Uterus (tissue), 2 donors: Measurements from ENCODE around the gene PYY.

Experiments
- CTCF ChIP-seq, 4 experiments: fragments of 200-600 bp in 2 of 4; fragments of 450-650 bp in 2 of 4; sonication (generic) in 2 of 4; IDR thresholded peaks; one replicate each; pipeline ENCODE4 v1.5.1; 2016 to 2019; ENCODE audit warnings: antibody characterized with exemption in 4 of 4, mild to moderate bottlenecking in 2 of 4, moderate library complexity in 1 of 4
- POLR2A ChIP-seq, 2 donors: fragments of 450-650 bp; IDR thresholded peaks; one replicate each; pipeline ENCODE4 v1.6.1; 2016; ENCODE audit warnings: antibody characterized with exemption in 2 of 2, mild to moderate bottlenecking in 1 of 2, moderate library complexity in 1 of 2

GRCh38 chr17:43951750-43952149 is 2.0 kb downstream of the PYY start:
- no peak for TF ChIP-seq POLR2A (IDR thresholded peaks at IDR 0.05)
- TF ChIP-seq CTCF (IDR thresholded peaks at IDR 0.05), result no peak
